Fibroblast of villous mesenchyme (primary cell): ENCODE measurements around the gene CEP164. TPM values are rescaled to one million over a fixed set of nuclear protein-coding genes. Genes with fewer than 3 reads are reported as not detected.

Experiments used
- DNase-seq: peaks from one replicate; pipeline ENCODE4 v3.0.0-alpha.2; 2010; ENCODE audit warnings: low read depth
- H3K4me3 ChIP-seq: 2 replicates; pipeline ENCODE4 v1.5.1; 2011; ENCODE audit warnings: low read depth, mild to moderate bottlenecking, low read length
- total RNA-seq: library from RNA; depleted of rRNA; stranded (reverse); fragments of >200 nt; gene quantifications from 2 replicates; pipeline ENCODE4 v1.2.3, GENCODE V29; 2012
- TF ChIP-seq, protein P1 (sequence below): IDR thresholded peaks from 2 replicates; pipeline ENCODE4 v1.5.1; 2012; ENCODE audit warnings: low read depth, mild to moderate bottlenecking, low read length; ENCODE audit not compliant: insufficient read depth

Gene CEP164
- total RNA-seq, 1 donor = 33.7 TPM

DNA sequence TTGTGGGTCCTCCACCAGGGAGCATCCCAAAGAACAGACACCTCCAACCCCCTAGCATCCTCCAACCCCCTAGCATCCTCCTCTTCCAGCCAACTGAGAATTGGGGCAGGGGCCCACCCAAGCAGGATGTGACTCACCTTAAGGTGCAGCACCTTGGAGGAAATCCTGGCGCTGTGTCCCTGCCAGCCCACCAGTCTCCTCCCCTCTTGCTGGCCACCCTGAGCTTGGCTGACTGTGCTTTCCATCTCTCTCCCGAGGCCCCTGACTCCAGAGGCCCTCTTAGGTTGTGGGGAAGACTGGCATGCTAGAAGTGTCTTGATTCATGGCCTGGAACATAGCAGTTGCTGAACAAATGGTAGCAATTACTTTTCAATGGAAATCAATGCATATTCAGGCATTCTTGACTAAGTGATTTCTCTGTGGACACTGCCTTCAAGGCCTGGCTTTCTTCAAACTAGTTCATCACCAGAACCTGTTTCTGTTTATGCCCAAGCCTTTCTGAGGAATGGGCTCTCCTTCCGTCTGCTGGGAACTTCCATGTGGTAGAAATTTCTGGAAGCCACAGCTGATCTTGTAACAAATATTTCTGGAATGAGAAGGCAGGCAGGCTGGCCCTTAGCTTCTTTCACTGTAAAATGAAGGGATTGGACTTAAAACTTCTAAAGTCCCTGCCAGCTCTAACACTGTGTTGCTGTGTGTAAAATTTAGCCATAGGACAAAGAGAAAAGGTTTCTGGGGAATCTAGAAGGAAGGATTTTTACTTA is 60.5 kb downstream of the CEP164 start:
- TF ChIP-seq, protein P1, sequence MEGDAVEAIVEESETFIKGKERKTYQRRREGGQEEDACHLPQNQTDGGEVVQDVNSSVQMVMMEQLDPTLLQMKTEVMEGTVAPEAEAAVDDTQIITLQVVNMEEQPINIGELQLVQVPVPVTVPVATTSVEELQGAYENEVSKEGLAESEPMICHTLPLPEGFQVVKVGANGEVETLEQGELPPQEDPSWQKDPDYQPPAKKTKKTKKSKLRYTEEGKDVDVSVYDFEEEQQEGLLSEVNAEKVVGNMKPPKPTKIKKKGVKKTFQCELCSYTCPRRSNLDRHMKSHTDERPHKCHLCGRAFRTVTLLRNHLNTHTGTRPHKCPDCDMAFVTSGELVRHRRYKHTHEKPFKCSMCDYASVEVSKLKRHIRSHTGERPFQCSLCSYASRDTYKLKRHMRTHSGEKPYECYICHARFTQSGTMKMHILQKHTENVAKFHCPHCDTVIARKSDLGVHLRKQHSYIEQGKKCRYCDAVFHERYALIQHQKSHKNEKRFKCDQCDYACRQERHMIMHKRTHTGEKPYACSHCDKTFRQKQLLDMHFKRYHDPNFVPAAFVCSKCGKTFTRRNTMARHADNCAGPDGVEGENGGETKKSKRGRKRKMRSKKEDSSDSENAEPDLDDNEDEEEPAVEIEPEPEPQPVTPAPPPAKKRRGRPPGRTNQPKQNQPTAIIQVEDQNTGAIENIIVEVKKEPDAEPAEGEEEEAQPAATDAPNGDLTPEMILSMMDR = no peak
- H3K4me3 ChIP-seq = no peak overlapping the region
- DNase-seq = peak; percentile 74

DNA sequence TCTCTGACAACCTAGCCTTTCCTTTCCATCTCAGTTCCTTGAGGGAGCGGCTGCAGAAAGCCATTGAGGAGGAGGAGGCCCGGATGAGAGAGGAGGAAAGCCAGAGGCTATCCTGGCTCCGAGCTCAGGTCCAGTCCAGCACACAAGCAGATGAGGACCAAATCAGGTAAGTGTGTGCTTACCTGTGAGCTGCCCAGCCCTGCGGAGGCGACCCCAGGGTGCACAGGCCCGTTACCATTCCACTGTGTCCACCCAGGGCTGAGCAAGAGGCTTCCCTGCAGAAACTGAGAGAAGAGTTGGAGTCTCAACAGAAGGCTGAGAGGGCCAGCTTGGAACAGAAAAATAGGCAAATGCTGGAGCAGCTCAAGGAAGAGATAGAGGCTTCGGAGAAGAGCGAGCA is 63.1 kb downstream of the CEP164 start:
- TF ChIP-seq, protein P1 = no peak
- no peak for DNase-seq
- H3K4me3 ChIP-seq = no peak overlapping the region

DNA sequence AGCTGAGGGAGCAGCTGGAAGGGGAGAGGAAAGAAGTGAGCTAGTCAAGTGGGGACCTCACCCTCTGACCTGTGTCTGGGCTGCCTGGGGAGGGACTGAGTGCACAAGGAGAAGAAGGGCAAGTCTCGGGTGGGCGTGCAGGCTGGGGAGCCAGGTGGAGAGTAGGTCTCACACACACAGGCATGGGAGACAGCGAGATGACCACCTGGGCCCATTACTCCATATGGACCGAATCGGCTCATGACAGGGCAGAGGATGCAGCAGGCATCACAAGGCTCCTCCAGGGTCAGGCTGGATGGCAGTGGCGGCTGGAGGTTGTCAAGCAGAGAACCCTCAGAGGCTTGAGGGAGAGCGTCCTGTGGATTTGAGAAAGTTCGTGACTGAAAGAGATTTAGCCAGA is 63.5 kb downstream of the CEP164 start:
- H3K4me3 ChIP-seq = no peak overlapping the region

DNA sequence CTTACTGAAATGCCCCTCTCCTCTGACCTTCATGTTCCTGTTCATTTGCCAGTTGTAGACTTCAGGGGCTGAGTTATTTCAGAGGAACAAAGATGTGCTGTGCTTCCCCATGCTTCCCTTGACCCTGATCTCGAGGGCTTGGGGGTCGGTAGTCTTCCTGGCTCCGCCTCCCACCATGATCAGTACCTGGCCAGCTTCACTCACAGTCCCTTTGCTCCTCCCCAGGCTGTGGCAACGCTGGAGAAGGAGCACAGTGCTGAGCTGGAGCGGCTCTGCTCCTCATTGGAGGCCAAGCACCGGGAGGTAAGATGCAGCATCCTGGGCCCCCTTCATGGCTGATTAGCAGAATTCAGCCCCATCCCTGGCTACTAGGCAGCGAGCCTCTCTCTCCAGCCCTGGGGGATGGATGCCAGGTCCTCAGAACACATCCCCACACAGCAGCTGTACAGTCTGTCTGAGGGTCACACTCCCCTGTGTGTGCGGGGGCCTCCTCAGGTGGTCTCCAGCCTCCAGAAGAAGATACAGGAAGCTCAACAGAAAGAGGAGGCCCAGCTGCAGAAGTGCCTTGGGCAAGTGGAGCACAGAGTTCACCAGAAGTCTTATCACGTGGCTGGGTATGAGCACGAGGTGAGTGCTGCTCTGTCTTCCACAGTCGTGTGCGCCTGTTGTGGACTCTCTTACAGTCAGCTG is 64.5 kb downstream of the CEP164 start:
- H3K4me3 ChIP-seq = no peak overlapping the region
- DNase-seq = no peak
- TF ChIP-seq, protein P1 = no peak

More for the DNA sequence above, 63.5 kb downstream of the CEP164 start:
- TF ChIP-seq, protein P1 = no peak
- DNase-seq = no peak

DNA sequence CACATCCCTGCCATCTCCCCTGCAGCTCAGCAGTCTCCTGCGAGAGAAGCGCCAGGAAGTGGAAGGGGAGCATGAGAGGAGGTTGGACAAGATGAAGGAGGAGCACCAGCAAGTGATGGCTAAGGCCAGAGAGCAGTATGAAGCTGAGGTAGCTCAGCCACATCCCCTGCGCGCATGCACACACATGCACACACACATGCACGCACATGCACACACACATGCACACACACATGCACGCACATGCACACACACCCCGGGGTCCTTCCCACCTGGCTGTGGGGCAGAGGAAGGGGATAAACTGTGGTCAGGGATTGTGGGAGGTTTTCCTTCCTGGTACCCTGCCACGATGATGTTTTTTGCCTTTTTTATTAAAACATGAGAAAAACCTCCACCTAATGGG is 65.3 kb downstream of the CEP164 start:
- DNase-seq = no peak
- H3K4me3 ChIP-seq = no peak overlapping the region
- TF ChIP-seq, protein P1 = no peak

DNA sequence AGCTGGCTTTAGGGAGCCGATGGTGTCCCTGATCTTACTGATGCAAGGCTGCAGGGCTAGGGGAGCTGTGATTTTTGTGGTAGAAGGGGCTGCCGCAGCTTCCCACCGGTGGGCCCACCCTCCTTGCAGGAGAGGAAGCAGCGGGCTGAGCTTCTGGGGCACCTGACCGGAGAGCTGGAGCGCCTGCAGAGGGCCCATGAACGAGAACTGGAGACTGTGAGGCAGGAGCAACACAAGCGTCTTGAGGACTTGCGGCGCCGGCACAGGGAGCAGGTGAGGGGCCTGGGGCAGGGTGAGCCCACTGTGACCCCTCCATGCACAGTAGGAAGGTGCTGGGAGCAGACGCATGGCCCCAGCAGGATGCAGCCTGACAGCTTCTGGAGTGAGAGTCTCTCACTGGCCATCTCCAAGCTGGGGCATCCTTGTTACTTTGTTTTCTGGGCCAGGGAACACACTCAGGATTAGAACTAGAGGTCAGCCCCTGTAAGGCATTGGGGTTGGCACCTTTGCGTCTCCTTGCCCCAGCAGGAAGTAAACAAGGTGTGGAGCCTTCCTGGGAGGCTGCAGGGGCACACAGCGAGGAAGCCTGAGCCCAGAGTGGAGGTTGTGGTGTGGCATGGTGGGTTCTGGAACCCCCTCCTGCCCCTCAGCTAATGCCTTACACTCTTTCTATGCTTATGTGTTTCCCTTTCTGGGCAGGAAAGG is 66.7 kb downstream of the CEP164 start:
- no peak overlapping the region for H3K4me3 ChIP-seq
- TF ChIP-seq, protein P1 = no peak
- DNase-seq = no peak
